Keratinocyte (primary cell): Measurements from ENCODE around the gene PCP4L1. TPM values are rescaled to one million over a fixed set of nuclear protein-coding genes. Genes with fewer than 3 reads are reported as not detected.
"Not testable (repeated sequence)": the region's sequence is repeated elsewhere in the genome, so short reads cannot be mapped to it uniquely, and the experiment has no call there.

Experiments used
- DNase-seq: peaks from one replicate; pipeline ENCODE4 v3.0.0-alpha.2; 2011; ENCODE audit warnings: low read depth, missing footprints, low spot score
- FAIRE-seq: peaks from 2 replicates; lab custom pipeline; 2011; peaks lifted over from hg19 to GRCh38; lab: Jason Lieb, UNC
- H2AFZ ChIP-seq: 2 replicates; pipeline ENCODE4 v1.6.0; 2012; ENCODE audit warnings: low read length, control low read depth, inconsistent platforms; ENCODE audit not compliant: control insufficient read depth
- H3K27ac ChIP-seq: 2 replicates; pipeline ENCODE4 v1.5.1; 2011; ENCODE audit warnings: low read length; ENCODE audit not compliant: control insufficient read depth, insufficient read depth
- H3K27me3 ChIP-seq: 3 replicates; pipeline ENCODE4 v1.6.0; 2011; ENCODE audit warnings: low read length; ENCODE audit not compliant: control insufficient read depth, insufficient read depth; ENCODE audit errors: extremely low read depth
- H3K36me3 ChIP-seq, 2 experiments: 2 replicates in 1 of 2; 3 replicates in 1 of 2; pipeline ENCODE4 v1.5.1; 2011; ENCODE audit warnings: low read length in 2 of 2, mild to moderate bottlenecking in 1 of 2; ENCODE audit not compliant: control insufficient read depth in 2 of 2, insufficient read depth in 2 of 2; ENCODE audit errors: extremely low read depth in 1 of 2
- H3K4me1 ChIP-seq: 3 replicates; pipeline ENCODE4 v1.5.1; 2011; ENCODE audit warnings: low read length; ENCODE audit not compliant: control insufficient read depth, insufficient read depth; ENCODE audit errors: extremely low read depth
- H3K4me2 ChIP-seq: 3 replicates; pipeline ENCODE4 v1.6.0; 2011; ENCODE audit warnings: low read depth, low read length; ENCODE audit not compliant: control insufficient read depth, insufficient read depth; ENCODE audit errors: extremely low read depth
- H3K4me3 ChIP-seq, 3 experiments: fragments of 200-600 bp in 1 of 3; sonication (generic) in 1 of 3; 2 replicates in 2 of 3; 3 replicates in 1 of 3; pipeline ENCODE4 v1.5.1; 2011 to 2016; ENCODE audit warnings: low read length in 3 of 3, mild to moderate bottlenecking in 3 of 3, control low read depth in 2 of 3, inconsistent platforms in 1 of 3, low read depth in 1 of 3, mixed read lengths in 1 of 3, mixed run types in 1 of 3, moderate library complexity in 1 of 3; ENCODE audit not compliant: control insufficient read depth in 2 of 3, insufficient read depth in 2 of 3; ENCODE audit errors: extremely low read depth in 1 of 3
- H3K79me2 ChIP-seq: 2 replicates; pipeline ENCODE4 v1.6.0; 2012; ENCODE audit warnings: low read length; ENCODE audit not compliant: control insufficient read depth, insufficient read depth
- H3K9ac ChIP-seq: 3 replicates; pipeline ENCODE4 v1.6.0; 2011; ENCODE audit warnings: low read length; ENCODE audit not compliant: control insufficient read depth, insufficient read depth; ENCODE audit errors: extremely low read depth
- H3K9me1 ChIP-seq: 3 replicates; pipeline ENCODE4 v1.6.0; 2011; ENCODE audit warnings: low read length; ENCODE audit not compliant: control insufficient read depth, insufficient read depth; ENCODE audit errors: extremely low read depth
- H3K9me3 ChIP-seq: 2 replicates; pipeline ENCODE4 v1.5.1; 2012; ENCODE audit warnings: low read depth, low read length; ENCODE audit not compliant: control insufficient read depth
- H4K20me1 ChIP-seq: 3 replicates; pipeline ENCODE4 v1.6.0; 2011; ENCODE audit warnings: low read length; ENCODE audit not compliant: control insufficient read depth, insufficient read depth; ENCODE audit errors: extremely low read depth
- EZH2 ChIP-seq: IDR thresholded peaks from one replicate; pipeline ENCODE4 v1.6.1; 2012; ENCODE audit warnings: inconsistent platforms, mild to moderate bottlenecking, low read length, moderate library complexity
- dilution Hi-C: fragments of 300-500 bp; cut with MboI; formaldehyde crosslinking; loops from one replicate; pipeline ENCODE4 v1.7.0; 2020; ENCODE audit warnings: low sequenced_read_pairs; ENCODE audit not compliant: extremely low pct_ligation_motif_present
- polyA plus RNA-seq, 5 experiments: library from polyadenylated mRNA; depleted of rRNA in 3 of 5; stranded (reverse) in 3 of 5; stranded (forward) in 1 of 5; unstranded in 1 of 5; fragments of >200 nt; gene quantifications; 1 replicate in 1 of 5; 2 replicates in 3 of 5; 3 replicates in 1 of 5; pipeline versions ENCODE4 v1.2.1 to v1.2.3, GENCODE V29; 2011 to 2012; ENCODE audit warnings: missing spikeins in 2 of 5, low read depth in 1 of 5, low replicate concordance in 1 of 5
- TF ChIP-seq, protein P1 (sequence below), 3 experiments: IDR thresholded peaks in 1 of 3; conservative IDR thresholded peaks in 1 of 3; optimal IDR thresholded peaks in 1 of 3; 2 replicates in 2 of 3; 3 replicates in 1 of 3; pipeline versions ENCODE3 to v1.5.1; 2011; ENCODE audit warnings: low read length in 3 of 3, mild to moderate bottlenecking in 3 of 3, moderate library complexity in 2 of 3, control low read depth in 1 of 3, inconsistent platforms in 1 of 3; ENCODE audit not compliant: insufficient read depth in 2 of 3; ENCODE audit errors: extremely low read depth in 1 of 3

The PCP4L1 gene
- polyA plus RNA-seq, 1 donor (not counting 4 experiments of a cell fraction or from before 2014, with no cell fraction given): 0.04 TPM

DNA sequence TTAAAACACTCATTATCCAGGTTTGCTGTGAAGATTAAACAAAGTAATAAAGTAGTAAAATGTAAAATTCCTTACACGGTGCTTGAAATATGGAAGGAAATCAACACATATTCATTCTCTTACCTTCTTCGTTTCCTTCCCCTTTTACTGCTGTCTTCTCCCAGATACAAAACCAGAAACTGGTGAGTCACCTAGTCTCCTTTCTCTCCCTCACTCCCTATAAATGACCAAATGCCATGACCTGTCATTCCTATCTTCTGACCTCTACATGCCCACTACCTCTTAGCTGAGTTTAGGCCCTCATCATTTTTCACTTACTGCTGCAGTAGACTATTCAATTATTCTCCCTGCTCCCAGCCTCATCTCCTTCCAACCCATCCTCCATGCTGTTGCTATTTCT, 16.2 kb upstream of the PCP4L1 start:
- Histone ChIP-seq H3K9ac (no peak overlapping the region), H3K9me1 (no peaks in the 10 kb centered on the region), H3K9me3 (no peaks in the 10 kb centered on the region), H3K4me3 (no peak overlapping the region), H3K27ac (no peak overlapping the region), H3K36me3 (no peaks in the 10 kb centered on the region), H3K4me2 (no peak overlapping the region), H3K27me3 (no peaks in the 10 kb centered on the region), H4K20me1 (no peaks in the 10 kb centered on the region), H3K79me2 (no peaks in the 10 kb centered on the region), H2AFZ (no peak overlapping the region), H3K4me1 (peaks cover 7% of the 10 kb centered on the region)
- dilution Hi-C loops: no loop called here
- DNase-seq (no peak), FAIRE-seq (no peak)
- TF ChIP-seq, protein P1, sequence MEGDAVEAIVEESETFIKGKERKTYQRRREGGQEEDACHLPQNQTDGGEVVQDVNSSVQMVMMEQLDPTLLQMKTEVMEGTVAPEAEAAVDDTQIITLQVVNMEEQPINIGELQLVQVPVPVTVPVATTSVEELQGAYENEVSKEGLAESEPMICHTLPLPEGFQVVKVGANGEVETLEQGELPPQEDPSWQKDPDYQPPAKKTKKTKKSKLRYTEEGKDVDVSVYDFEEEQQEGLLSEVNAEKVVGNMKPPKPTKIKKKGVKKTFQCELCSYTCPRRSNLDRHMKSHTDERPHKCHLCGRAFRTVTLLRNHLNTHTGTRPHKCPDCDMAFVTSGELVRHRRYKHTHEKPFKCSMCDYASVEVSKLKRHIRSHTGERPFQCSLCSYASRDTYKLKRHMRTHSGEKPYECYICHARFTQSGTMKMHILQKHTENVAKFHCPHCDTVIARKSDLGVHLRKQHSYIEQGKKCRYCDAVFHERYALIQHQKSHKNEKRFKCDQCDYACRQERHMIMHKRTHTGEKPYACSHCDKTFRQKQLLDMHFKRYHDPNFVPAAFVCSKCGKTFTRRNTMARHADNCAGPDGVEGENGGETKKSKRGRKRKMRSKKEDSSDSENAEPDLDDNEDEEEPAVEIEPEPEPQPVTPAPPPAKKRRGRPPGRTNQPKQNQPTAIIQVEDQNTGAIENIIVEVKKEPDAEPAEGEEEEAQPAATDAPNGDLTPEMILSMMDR (optimal IDR thresholded peaks at IDR 0.05 in 1 of 3, IDR thresholded peaks at IDR 0.05 in 1 of 3, conservative IDR thresholded peaks at IDR 0.05 in 1 of 3; ENCODE audit: extremely low read depth in 1 of 3, insufficient read depth in 2 of 3, low read length in 3 of 3): no peak
- TF ChIP-seq EZH2: no peak

GRCh38 chr1:161244888-161245287, 13.7 kb upstream of the PCP4L1 start:
- no peak overlapping the region for H3K27ac ChIP-seq
- DNase-seq (no peak), FAIRE-seq (peak; percentile 92)
- H3K4me2 ChIP-seq: peak overlapping the region; percentile 16
- H3K27me3 ChIP-seq: no peaks in the 10 kb centered on the region
- H3K36me3 ChIP-seq: no peaks in the 10 kb centered on the region
- H3K9me1 ChIP-seq: no peaks in the 10 kb centered on the region
- dilution Hi-C loops: no loop called here
- H3K4me3 ChIP-seq: no peak overlapping the region
- no peaks in the 10 kb centered on the region for H3K79me2 ChIP-seq
- H4K20me1 ChIP-seq: no peaks in the 10 kb centered on the region
- TF ChIP-seq EZH2: no peak
- TF ChIP-seq, protein P1 (optimal IDR thresholded peaks at IDR 0.05 in 1 of 3, IDR thresholded peaks at IDR 0.05 in 1 of 3, conservative IDR thresholded peaks at IDR 0.05 in 1 of 3; ENCODE audit: extremely low read depth in 1 of 3, insufficient read depth in 2 of 3, low read length in 3 of 3): no peak
- H3K4me1 ChIP-seq: peaks cover 7% of the 10 kb centered on the region
- H2AFZ ChIP-seq: peak overlapping the region; percentile 39
- no peaks in the 10 kb centered on the region for H3K9me3 ChIP-seq
- no peak overlapping the region for H3K9ac ChIP-seq

DNA sequence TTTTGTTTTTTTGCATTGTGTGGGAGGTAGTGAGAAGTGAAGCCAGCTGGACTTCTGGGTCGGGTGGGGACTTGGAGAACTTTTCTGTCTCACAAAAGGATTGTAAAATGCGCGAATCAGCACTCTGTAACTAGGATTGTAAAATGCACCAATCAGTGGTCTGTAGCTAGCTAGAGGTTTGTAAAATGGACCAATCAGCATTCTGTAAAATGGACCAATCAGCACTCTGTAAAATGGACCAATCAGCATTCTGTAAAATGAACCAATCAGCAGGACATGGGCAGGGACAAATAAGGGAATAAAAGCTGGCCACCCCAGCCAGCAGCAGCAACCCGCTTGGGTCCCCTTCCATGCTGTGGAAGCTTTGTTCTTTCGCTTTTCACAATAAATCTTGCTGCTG, 8.4 kb upstream of the PCP4L1 start:
- H3K9me1 ChIP-seq, DNase-seq, H3K79me2 ChIP-seq, FAIRE-seq, H3K4me3 ChIP-seq, H4K20me1 ChIP-seq, H3K4me1 ChIP-seq, H3K36me3 ChIP-seq, H2AFZ ChIP-seq, H3K4me2 ChIP-seq, H3K9ac ChIP-seq, dilution Hi-C loops, H3K27ac ChIP-seq, H3K27me3 ChIP-seq, H3K9me3 ChIP-seq: not testable (repeated sequence)
